GM12878 (cell line): ENCODE data around the gene RAD9A. TPM values are rescaled to one million over a fixed set of nuclear protein-coding genes. Genes with fewer than 3 reads are reported as not detected.
A peak's percentile ranks its signal among the peaks of the same experiment; 100 is the strongest.

Source experiments
- BCL11A ChIP-seq: IDR thresholded peaks from 2 replicates; pipeline ENCODE4 v1.6.1; 2011; ENCODE audit warnings: low read depth, low read length
- CHD2 ChIP-seq: IDR thresholded peaks from 2 replicates; pipeline ENCODE4 v1.6.1; 2011; ENCODE audit warnings: low read depth, low read length, improper control_type of control experiment, borderline replicate concordance
- FOXM1 ChIP-seq: IDR thresholded peaks from 2 replicates; pipeline ENCODE4 v1.6.1; 2012; ENCODE audit warnings: low read depth, mild to moderate bottlenecking, inconsistent platforms, low read length, moderate library complexity
- MEF2A ChIP-seq: IDR thresholded peaks from 2 replicates; pipeline ENCODE4 v1.6.1; 2011; ENCODE audit warnings: low read depth, mild to moderate bottlenecking, low read length, moderate library complexity; ENCODE audit not compliant: insufficient read depth
- NBN ChIP-seq: fragments of 450-650 bp; IDR thresholded peaks from 2 replicates; pipeline ENCODE4 v1.6.1; 2016
- NFXL1 ChIP-seq: fragments of 450-650 bp; IDR thresholded peaks from 2 replicates; pipeline ENCODE4 v1.6.1; 2017; ENCODE audit warnings: antibody characterized with exemption, mild to moderate bottlenecking, borderline replicate concordance
- NFYA ChIP-seq: IDR thresholded peaks from 2 replicates; pipeline ENCODE4 v1.6.1; 2011; ENCODE audit warnings: low read depth, mild to moderate bottlenecking, low read length, improper control_type of control experiment, borderline replicate concordance
- PML ChIP-seq: IDR thresholded peaks from 2 replicates; pipeline ENCODE4 v1.6.1; 2012; ENCODE audit warnings: low read length, inconsistent platforms
- POLR2AphosphoS2 ChIP-seq: IDR thresholded peaks from 2 replicates; pipeline ENCODE4 v1.6.1; 2011; ENCODE audit warnings: low read depth, mild to moderate bottlenecking, low read length, improper control_type of control experiment, moderate library complexity
- RAD51 ChIP-seq: fragments of 450-650 bp; IDR thresholded peaks from 2 replicates; pipeline ENCODE4 v1.6.1; 2016; ENCODE audit warnings: moderate library complexity, mild to moderate bottlenecking, inconsistent platforms
- RCOR1 ChIP-seq: conservative IDR thresholded peaks from 2 replicates; pipeline ENCODE4 v1.6.1; 2012; ENCODE audit warnings: low read depth, low read length, improper control_type of control experiment
- SMARCA5 ChIP-seq: fragments of 450-650 bp; IDR thresholded peaks from 2 replicates; pipeline ENCODE4 v1.6.1; 2017; ENCODE audit warnings: mild to moderate bottlenecking
- SUZ12 ChIP-seq: fragments of 200-600 bp; sonication (generic); IDR thresholded peaks from one replicate; pipeline ENCODE4 v1.6.1; 2018; ENCODE audit warnings: antibody characterized with exemption, mild to moderate bottlenecking; ENCODE audit not compliant: unreplicated experiment
- TCF7 ChIP-seq: IDR thresholded peaks from 2 replicates; pipeline ENCODE4 v1.6.1; 2014; ENCODE audit warnings: antibody characterized with exemption, borderline replicate concordance
- WRNIP1 ChIP-seq: IDR thresholded peaks from 2 replicates; pipeline ENCODE4 v1.6.1; 2011; ENCODE audit warnings: low read depth, low read length, improper control_type of control experiment, borderline replicate concordance
- YY1 ChIP-seq: IDR thresholded peaks from 2 replicates; pipeline ENCODE4 v1.6.1; 2011; ENCODE audit warnings: low read depth, mild to moderate bottlenecking, low read length
- ZSCAN29 ChIP-seq: fragments of 450-650 bp; IDR thresholded peaks from 2 replicates; pipeline ENCODE4 v1.6.1; 2017; ENCODE audit warnings: mild to moderate bottlenecking, moderate library complexity
- polyA plus RNA-seq, 11 experiments: library from polyadenylated mRNA; depleted of rRNA in 4 of 11; unstranded in 6 of 11; stranded (reverse) in 5 of 11; fragments of >200 nt; fragmentation: Nextera tagmentation in 4 of 11; fragmentation: Illumina TruSeq in 1 of 11; extraction: Ambion mirVana in 4 of 11; extraction: Trizol in 1 of 11; gene quantifications; 1 replicate in 1 of 11; 2 replicates in 10 of 11; pipeline versions ENCODE4 v1.2.1 to v1.2.3, GENCODE V29; 2011 to 2016; ENCODE audit warnings: inconsistent platforms in 2 of 11, missing spikeins in 2 of 11, low read depth in 1 of 11
- total RNA-seq, 4 experiments: library from RNA; depleted of rRNA in 3 of 4; stranded (reverse); fragments of >200 nt in 3 of 4; fragmentation: Illumina TruSeq in 1 of 4; extraction: Trizol in 1 of 4; gene quantifications; 2 replicates each; pipeline versions ENCODE4 v1.2.1 to v1.2.3, GENCODE V29; 2013 to 2021
- TF ChIP-seq, protein P1 (sequence below): fragments of 450-650 bp; IDR thresholded peaks from 2 replicates; pipeline ENCODE4 v1.6.1; 2014; ENCODE audit warnings: mild to moderate bottlenecking
- TF ChIP-seq, protein P2 (sequence below): IDR thresholded peaks from 2 replicates; pipeline ENCODE4 v1.6.1; 2012; ENCODE audit warnings: mild to moderate bottlenecking, low read depth, low read length
- TF ChIP-seq, protein P3 (sequence below): fragments of 450-650 bp; IDR thresholded peaks from 2 replicates; pipeline ENCODE4 v1.6.1; 2016; ENCODE audit warnings: mild to moderate bottlenecking
- TF ChIP-seq, protein P4 (sequence below): fragments of 150-350 bp; IDR thresholded peaks from 2 replicates; pipeline ENCODE4 v1.6.1; 2016; ENCODE audit warnings: low read depth, low read length

RAD9A gene
- total and polyA plus RNA-seq, 10 of the 15 experiments (the other 5 are each of a cell fraction or from before 2014, with no cell fraction given): 1.1 to 36.2 (median 19.8) TPM

DNA sequence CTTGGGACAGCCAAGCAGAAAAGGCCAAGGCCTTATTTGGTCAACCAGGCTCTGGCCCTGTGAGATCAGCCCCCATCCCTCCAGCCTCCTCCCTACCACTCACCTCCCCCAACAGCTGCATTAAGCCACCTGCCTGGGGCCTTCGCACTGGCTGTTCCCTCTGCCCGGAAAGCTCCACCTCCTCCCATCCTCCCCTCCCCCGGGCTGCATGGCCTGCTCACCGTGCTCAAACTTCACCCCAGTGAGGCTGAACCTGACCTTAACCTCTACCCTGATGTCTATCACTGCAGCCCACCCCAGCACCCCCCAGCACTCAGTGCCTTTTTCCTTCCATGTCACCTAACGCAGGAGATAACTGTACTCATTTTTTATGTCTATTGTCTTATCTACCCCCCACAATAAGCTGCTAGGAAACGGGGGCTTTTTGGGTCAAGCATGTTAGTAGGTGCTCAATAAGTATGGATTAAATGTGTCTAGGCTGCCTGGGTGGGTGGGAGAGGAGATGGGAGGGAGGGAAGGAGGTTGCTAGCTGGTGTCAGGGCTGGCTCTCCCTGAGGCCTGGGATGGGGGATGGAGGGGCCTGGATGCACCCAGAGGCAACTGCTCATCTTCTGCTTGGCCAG lies 44.8 kb downstream of the RAD9A start (continued):
- peak; percentile 99 for TF ChIP-seq NBN
- TF ChIP-seq, protein P1, sequence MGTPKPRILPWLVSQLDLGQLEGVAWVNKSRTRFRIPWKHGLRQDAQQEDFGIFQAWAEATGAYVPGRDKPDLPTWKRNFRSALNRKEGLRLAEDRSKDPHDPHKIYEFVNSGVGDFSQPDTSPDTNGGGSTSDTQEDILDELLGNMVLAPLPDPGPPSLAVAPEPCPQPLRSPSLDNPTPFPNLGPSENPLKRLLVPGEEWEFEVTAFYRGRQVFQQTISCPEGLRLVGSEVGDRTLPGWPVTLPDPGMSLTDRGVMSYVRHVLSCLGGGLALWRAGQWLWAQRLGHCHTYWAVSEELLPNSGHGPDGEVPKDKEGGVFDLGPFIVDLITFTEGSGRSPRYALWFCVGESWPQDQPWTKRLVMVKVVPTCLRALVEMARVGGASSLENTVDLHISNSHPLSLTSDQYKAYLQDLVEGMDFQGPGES: no peak
- TF ChIP-seq CHD2: peak; percentile 92
- TF ChIP-seq SMARCA5: 0 out of 2 replicates have a peak, but pooled peaks have one; percentile 43
- TF ChIP-seq, protein P2, sequence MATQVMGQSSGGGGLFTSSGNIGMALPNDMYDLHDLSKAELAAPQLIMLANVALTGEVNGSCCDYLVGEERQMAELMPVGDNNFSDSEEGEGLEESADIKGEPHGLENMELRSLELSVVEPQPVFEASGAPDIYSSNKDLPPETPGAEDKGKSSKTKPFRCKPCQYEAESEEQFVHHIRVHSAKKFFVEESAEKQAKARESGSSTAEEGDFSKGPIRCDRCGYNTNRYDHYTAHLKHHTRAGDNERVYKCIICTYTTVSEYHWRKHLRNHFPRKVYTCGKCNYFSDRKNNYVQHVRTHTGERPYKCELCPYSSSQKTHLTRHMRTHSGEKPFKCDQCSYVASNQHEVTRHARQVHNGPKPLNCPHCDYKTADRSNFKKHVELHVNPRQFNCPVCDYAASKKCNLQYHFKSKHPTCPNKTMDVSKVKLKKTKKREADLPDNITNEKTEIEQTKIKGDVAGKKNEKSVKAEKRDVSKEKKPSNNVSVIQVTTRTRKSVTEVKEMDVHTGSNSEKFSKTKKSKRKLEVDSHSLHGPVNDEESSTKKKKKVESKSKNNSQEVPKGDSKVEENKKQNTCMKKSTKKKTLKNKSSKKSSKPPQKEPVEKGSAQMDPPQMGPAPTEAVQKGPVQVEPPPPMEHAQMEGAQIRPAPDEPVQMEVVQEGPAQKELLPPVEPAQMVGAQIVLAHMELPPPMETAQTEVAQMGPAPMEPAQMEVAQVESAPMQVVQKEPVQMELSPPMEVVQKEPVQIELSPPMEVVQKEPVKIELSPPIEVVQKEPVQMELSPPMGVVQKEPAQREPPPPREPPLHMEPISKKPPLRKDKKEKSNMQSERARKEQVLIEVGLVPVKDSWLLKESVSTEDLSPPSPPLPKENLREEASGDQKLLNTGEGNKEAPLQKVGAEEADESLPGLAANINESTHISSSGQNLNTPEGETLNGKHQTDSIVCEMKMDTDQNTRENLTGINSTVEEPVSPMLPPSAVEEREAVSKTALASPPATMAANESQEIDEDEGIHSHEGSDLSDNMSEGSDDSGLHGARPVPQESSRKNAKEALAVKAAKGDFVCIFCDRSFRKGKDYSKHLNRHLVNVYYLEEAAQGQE: no peak
- TF ChIP-seq RCOR1: no peak
- peak; percentile 81; the same call in 1 of the 2 replicates for TF ChIP-seq ZSCAN29
- TF ChIP-seq WRNIP1: 0 out of 2 replicates have a peak, but pooled peaks have one; percentile 40
- TF ChIP-seq NFYA: no peak
- TF ChIP-seq POLR2AphosphoS2: no peak; the same call in 1 of the 2 replicates
- no peak for TF ChIP-seq PML
- TF ChIP-seq, protein P3, sequence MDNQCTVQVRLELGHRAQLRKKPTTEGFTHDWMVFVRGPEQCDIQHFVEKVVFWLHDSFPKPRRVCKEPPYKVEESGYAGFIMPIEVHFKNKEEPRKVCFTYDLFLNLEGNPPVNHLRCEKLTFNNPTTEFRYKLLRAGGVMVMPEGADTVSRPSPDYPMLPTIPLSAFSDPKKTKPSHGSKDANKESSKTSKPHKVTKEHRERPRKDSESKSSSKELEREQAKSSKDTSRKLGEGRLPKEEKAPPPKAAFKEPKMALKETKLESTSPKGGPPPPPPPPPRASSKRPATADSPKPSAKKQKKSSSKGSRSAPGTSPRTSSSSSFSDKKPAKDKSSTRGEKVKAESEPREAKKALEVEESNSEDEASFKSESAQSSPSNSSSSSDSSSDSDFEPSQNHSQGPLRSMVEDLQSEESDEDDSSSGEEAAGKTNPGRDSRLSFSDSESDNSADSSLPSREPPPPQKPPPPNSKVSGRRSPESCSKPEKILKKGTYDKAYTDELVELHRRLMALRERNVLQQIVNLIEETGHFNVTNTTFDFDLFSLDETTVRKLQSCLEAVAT: peak; percentile 80
- peak; percentile 72 for TF ChIP-seq YY1
- TF ChIP-seq FOXM1: no peak
- no peak for TF ChIP-seq TCF7
- no peak for TF ChIP-seq SUZ12
- 0 out of 2 replicates have a peak, but pooled peaks have one; percentile 27 for TF ChIP-seq BCL11A
- TF ChIP-seq, protein P4, sequence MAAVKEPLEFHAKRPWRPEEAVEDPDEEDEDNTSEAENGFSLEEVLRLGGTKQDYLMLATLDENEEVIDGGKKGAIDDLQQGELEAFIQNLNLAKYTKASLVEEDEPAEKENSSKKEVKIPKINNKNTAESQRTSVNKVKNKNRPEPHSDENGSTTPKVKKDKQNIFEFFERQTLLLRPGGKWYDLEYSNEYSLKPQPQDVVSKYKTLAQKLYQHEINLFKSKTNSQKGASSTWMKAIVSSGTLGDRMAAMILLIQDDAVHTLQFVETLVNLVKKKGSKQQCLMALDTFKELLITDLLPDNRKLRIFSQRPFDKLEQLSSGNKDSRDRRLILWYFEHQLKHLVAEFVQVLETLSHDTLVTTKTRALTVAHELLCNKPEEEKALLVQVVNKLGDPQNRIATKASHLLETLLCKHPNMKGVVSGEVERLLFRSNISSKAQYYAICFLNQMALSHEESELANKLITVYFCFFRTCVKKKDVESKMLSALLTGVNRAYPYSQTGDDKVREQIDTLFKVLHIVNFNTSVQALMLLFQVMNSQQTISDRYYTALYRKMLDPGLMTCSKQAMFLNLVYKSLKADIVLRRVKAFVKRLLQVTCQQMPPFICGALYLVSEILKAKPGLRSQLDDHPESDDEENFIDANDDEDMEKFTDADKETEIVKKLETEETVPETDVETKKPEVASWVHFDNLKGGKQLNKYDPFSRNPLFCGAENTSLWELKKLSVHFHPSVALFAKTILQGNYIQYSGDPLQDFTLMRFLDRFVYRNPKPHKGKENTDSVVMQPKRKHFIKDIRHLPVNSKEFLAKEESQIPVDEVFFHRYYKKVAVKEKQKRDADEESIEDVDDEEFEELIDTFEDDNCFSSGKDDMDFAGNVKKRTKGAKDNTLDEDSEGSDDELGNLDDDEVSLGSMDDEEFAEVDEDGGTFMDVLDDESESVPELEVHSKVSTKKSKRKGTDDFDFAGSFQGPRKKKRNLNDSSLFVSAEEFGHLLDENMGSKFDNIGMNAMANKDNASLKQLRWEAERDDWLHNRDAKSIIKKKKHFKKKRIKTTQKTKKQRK: no peak
- peak; percentile 86 for TF ChIP-seq NFXL1
- TF ChIP-seq RAD51: peak; percentile 18; the same call in 1 of the 2 replicates
- peak; percentile 29; the same call in 1 of the 2 replicates for TF ChIP-seq MEF2A
